SK-N-SH (cell line): Measurements from ENCODE around the gene FAM237B. TPM values are rescaled to one million over a fixed set of nuclear protein-coding genes. Genes with fewer than 3 reads are reported as not detected.

Source experiments
- CTCF ChIA-PET: fragments of 300-600, 350-600 bp; formaldehyde crosslinking; extraction: SDS; loops from one replicate; lab custom pipeline; 2021; lab: Yijun Ruan, JAX
- POLR2A ChIA-PET: fragments of 350-600 bp; sonication (Branson Sonifier 250); formaldehyde crosslinking; extraction: SDS; loops from one replicate; lab custom pipeline; 2020; ENCODE audit warnings: antibody characterized with exemption, inconsistent platforms; lab: Yijun Ruan, JAX
- DNase-seq: peaks from one replicate; pipeline ENCODE4 v3.0.0; 2012
- H2AFZ ChIP-seq: fragments of 200-600 bp; sonication (generic); 2 replicates; pipeline ENCODE4 v1.8.1; 2016; ENCODE audit warnings: antibody characterized with exemption, mild to moderate bottlenecking, low read depth
- H3F3A ChIP-seq: fragments of 200-600 bp; sonication (generic); replicated peaks from 2 replicates; pipeline ENCODE3; 2016; ENCODE audit warnings: antibody characterized with exemption, mild to moderate bottlenecking; ENCODE audit not compliant: insufficient read depth
- H3K27ac ChIP-seq, 2 experiments: fragments of 200-500 bp in 1 of 2; fragments of 200-600 bp in 1 of 2; sonication (Bioruptor generic) in 1 of 2; sonication (generic), shearing (Covaris generic) in 1 of 2; 2 replicates each; pipeline versions ENCODE4 v1.5.1 to v1.6.1; 2014 to 2016; ENCODE audit warnings: low read depth in 2 of 2, inconsistent platforms in 1 of 2, low read length in 1 of 2, mild to moderate bottlenecking in 1 of 2, mixed read lengths in 1 of 2
- H3K27me3 ChIP-seq: fragments of 200-600 bp; sonication (generic), shearing (Covaris generic); 2 replicates; pipeline ENCODE4 v1.6.1; 2016; ENCODE audit warnings: mixed run types; ENCODE audit not compliant: insufficient read depth
- H3K36me3 ChIP-seq, 2 experiments: fragments of 200-500 bp in 1 of 2; fragments of 200-600 bp in 1 of 2; sonication (Bioruptor generic) in 1 of 2; sonication (generic) in 1 of 2; replicated peaks in 1 of 2; 2 replicates each; pipeline versions ENCODE3 to v1.5.1; 2014 to 2016; ENCODE audit warnings: low read length in 1 of 2, mild to moderate bottlenecking in 1 of 2; ENCODE audit not compliant: insufficient read depth in 2 of 2, control insufficient read depth in 1 of 2
- H3K4me1 ChIP-seq, 2 experiments: fragments of 200-500 bp in 1 of 2; fragments of 200-600 bp in 1 of 2; sonication (Bioruptor generic) in 1 of 2; sonication (generic), shearing (Covaris generic) in 1 of 2; 2 replicates each; pipeline versions ENCODE4 v1.5.1 to v1.6.1; 2014 to 2016; ENCODE audit warnings: low read depth in 1 of 2, low read length in 1 of 2, mixed run types in 1 of 2; ENCODE audit not compliant: insufficient read depth in 2 of 2, control insufficient read depth in 1 of 2
- H3K4me2 ChIP-seq: fragments of 200-600 bp; sonication (generic), shearing (Covaris generic); 2 replicates; pipeline ENCODE4 v1.6.1; 2017; ENCODE audit warnings: mixed run types
- H3K4me3 ChIP-seq, 2 experiments: fragments of 200-500 bp in 1 of 2; fragments of 200-600 bp in 1 of 2; sonication (Bioruptor generic) in 1 of 2; sonication (generic), shearing (Covaris generic) in 1 of 2; 2 replicates each; pipeline versions ENCODE4 v1.5.1 to v1.8.1; 2014 to 2016; ENCODE audit warnings: low read depth in 2 of 2, inconsistent platforms in 1 of 2, low read length in 1 of 2, mild to moderate bottlenecking in 1 of 2, mixed read lengths in 1 of 2, moderate library complexity in 1 of 2
- H3K79me2 ChIP-seq: fragments of 200-600 bp; sonication (generic); 2 replicates; pipeline ENCODE4 v1.8.1; 2017; ENCODE audit warnings: mild to moderate bottlenecking; ENCODE audit not compliant: insufficient read depth
- H3K9ac ChIP-seq: fragments of 200-600 bp; sonication (generic); 2 replicates; pipeline ENCODE4 v1.6.1; 2017; ENCODE audit warnings: mixed run types
- H3K9me2 ChIP-seq: fragments of 200-600 bp; sonication (generic); 2 replicates; pipeline ENCODE4 v1.6.1; 2017; ENCODE audit warnings: mixed run types
- H3K9me3 ChIP-seq: fragments of 200-600 bp; sonication (generic); 2 replicates; pipeline ENCODE4 v1.6.1; 2017; ENCODE audit warnings: mixed run types, mild to moderate bottlenecking, moderate library complexity
- H4K20me1 ChIP-seq: fragments of 200-600 bp; sonication (generic); 2 replicates; pipeline ENCODE4 v1.6.1; 2017; ENCODE audit warnings: mild to moderate bottlenecking, mixed run types; ENCODE audit not compliant: insufficient read depth
- CTCF ChIP-seq: fragments of 200-600 bp; sonication (generic); IDR thresholded peaks from 2 replicates; pipeline ENCODE4 v1.6.1; 2017; ENCODE audit warnings: antibody characterized with exemption, mild to moderate bottlenecking, moderate library complexity
- ELF1 ChIP-seq: IDR thresholded peaks from 2 replicates; pipeline ENCODE4 v1.4.0; 2012
- MAX ChIP-seq: IDR thresholded peaks from 2 replicates; pipeline ENCODE4 v1.4.0; 2012; ENCODE audit warnings: low read depth
- MEF2A ChIP-seq: IDR thresholded peaks from 2 replicates; pipeline ENCODE4 v1.4.0; 2012; ENCODE audit warnings: low read depth, borderline replicate concordance
- MXI1 ChIP-seq: IDR thresholded peaks from 2 replicates; pipeline ENCODE4 v1.6.1; 2012; ENCODE audit warnings: mild to moderate bottlenecking, low read depth, low read length, improper control_type of control experiment
- RAD21 ChIP-seq: IDR thresholded peaks from 2 replicates; pipeline ENCODE4 v1.6.1; 2012; ENCODE audit warnings: mild to moderate bottlenecking, low read length
- RCOR1 ChIP-seq: fragments of 150-350 bp; IDR thresholded peaks from 2 replicates; pipeline ENCODE4 v1.6.1; 2017; ENCODE audit warnings: antibody characterized with exemption, low read length
- REST ChIP-seq: IDR thresholded peaks from 2 replicates; pipeline ENCODE4 v1.6.1; 2012; ENCODE audit warnings: mild to moderate bottlenecking, low read depth, low read length, moderate library complexity
- RFX5 ChIP-seq: IDR thresholded peaks from 2 replicates; pipeline ENCODE4 v1.6.1; 2012; ENCODE audit warnings: mild to moderate bottlenecking, improper control_type of control experiment, low read length
- SMC3 ChIP-seq: IDR thresholded peaks from 2 replicates; pipeline ENCODE4 v1.6.1; 2012; ENCODE audit warnings: low read depth, low read length, improper control_type of control experiment
- USF1 ChIP-seq: IDR thresholded peaks from 2 replicates; pipeline ENCODE4 v1.4.0; 2012; ENCODE audit warnings: low read depth, borderline replicate concordance
- USF2 ChIP-seq: fragments of 150-350 bp; IDR thresholded peaks from 2 replicates; pipeline ENCODE4 v1.6.1; 2017; ENCODE audit warnings: antibody characterized with exemption, low read length, low read depth, borderline replicate concordance
- YY1 ChIP-seq: IDR thresholded peaks from 2 replicates; pipeline ENCODE4 v1.4.0; 2012; ENCODE audit warnings: low read depth, mild to moderate bottlenecking
- polyA plus RNA-seq, 3 experiments: library from polyadenylated mRNA; depleted of rRNA; stranded (reverse); fragments of >200 nt; gene quantifications; 2 replicates each; pipeline ENCODE4 v1.2.3, GENCODE V29; 2012
- TF ChIP-seq, protein P1 (sequence below): fragments of 150-350 bp; IDR thresholded peaks from 2 replicates; pipeline ENCODE4 v1.6.1; 2016; ENCODE audit warnings: mild to moderate bottlenecking, low read depth, low read length

FAM237B gene
- polyA plus RNA-seq, 1 of the 3 experiments (the other 2 are of a cell fraction), result 0.03 TPM

GRCh38 chr7:90326500-90326899 lies 5.4 kb upstream of the FAM237B start (continued):
- no peak for TF ChIP-seq CTCF

GRCh38 chr7:90322837-90323236 lies 1.7 kb upstream of the FAM237B start:
- H3K9me3 ChIP-seq, result no peaks in the 10 kb centered on the region
- POLR2A ChIA-PET, result no interaction called here
- H3K27me3 ChIP-seq, result peaks cover 6% of the 10 kb centered on the region; the same call in 1 of the 2 replicates
- H3K4me2 ChIP-seq, result no peak overlapping the region
- H3K4me3 ChIP-seq, result no peak overlapping the region
- H3K4me1 ChIP-seq, result peaks cover 0 to 10% of the 10 kb centered on the region in 2 experiments; a peak in 1 of 4 replicates
- no peaks in the 10 kb centered on the region for H3F3A ChIP-seq
- TF ChIP-seq YY1 (no peak), USF2 (no peak), RFX5 (no peak), CTCF (no peak), RAD21 (no peak), MXI1 (no peak), MAX (no peak), MEF2A (no peak), RCOR1 (no peak), USF1 (no peak), ELF1 (no peak), SMC3 (no peak), REST (no peak)
- TF ChIP-seq, protein P1, sequence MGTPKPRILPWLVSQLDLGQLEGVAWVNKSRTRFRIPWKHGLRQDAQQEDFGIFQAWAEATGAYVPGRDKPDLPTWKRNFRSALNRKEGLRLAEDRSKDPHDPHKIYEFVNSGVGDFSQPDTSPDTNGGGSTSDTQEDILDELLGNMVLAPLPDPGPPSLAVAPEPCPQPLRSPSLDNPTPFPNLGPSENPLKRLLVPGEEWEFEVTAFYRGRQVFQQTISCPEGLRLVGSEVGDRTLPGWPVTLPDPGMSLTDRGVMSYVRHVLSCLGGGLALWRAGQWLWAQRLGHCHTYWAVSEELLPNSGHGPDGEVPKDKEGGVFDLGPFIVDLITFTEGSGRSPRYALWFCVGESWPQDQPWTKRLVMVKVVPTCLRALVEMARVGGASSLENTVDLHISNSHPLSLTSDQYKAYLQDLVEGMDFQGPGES, result no peak
- no peaks in the 10 kb centered on the region for H3K79me2 ChIP-seq
- no peak overlapping the region for H3K27ac ChIP-seq
- CTCF ChIA-PET, result interaction anchor here (1.1 to 3.2 kb wide), 6 partner anchors 11 to 105 kb away, joined by 3 to 15 read pairs (median 4); no protein-coding TSS in a partner anchor
- no peaks in the 10 kb centered on the region for H3K36me3 ChIP-seq
- no peaks in the 10 kb centered on the region for H4K20me1 ChIP-seq
- no peaks in the 10 kb centered on the region for H3K9me2 ChIP-seq
- H3K9ac ChIP-seq, result no peak overlapping the region
- H2AFZ ChIP-seq, result no peak overlapping the region
- no peak for DNase-seq
